Measurements from ENCODE around the gene PARPBP.

DNA sequence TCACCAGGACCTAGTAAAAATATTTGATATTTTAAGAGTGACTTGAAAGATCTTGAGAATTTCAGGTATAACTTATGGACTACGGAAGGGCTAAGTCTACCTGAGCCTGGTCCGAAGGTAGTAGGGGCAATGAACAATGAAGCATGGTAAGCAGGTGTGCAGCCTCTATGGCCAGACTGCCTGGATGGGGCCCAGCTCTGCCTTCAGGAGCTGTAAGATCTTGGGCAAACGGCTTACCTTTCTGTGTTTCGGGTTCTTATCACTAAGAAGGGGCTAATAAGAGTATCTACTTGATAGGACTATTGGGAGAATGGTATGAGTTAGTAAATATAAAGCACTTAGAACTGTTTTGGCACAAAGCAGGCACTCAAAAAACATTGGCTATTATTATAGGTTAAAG, 39.1 kb upstream of the PARPBP start:
- TF ChIP-seq, protein P1, sequence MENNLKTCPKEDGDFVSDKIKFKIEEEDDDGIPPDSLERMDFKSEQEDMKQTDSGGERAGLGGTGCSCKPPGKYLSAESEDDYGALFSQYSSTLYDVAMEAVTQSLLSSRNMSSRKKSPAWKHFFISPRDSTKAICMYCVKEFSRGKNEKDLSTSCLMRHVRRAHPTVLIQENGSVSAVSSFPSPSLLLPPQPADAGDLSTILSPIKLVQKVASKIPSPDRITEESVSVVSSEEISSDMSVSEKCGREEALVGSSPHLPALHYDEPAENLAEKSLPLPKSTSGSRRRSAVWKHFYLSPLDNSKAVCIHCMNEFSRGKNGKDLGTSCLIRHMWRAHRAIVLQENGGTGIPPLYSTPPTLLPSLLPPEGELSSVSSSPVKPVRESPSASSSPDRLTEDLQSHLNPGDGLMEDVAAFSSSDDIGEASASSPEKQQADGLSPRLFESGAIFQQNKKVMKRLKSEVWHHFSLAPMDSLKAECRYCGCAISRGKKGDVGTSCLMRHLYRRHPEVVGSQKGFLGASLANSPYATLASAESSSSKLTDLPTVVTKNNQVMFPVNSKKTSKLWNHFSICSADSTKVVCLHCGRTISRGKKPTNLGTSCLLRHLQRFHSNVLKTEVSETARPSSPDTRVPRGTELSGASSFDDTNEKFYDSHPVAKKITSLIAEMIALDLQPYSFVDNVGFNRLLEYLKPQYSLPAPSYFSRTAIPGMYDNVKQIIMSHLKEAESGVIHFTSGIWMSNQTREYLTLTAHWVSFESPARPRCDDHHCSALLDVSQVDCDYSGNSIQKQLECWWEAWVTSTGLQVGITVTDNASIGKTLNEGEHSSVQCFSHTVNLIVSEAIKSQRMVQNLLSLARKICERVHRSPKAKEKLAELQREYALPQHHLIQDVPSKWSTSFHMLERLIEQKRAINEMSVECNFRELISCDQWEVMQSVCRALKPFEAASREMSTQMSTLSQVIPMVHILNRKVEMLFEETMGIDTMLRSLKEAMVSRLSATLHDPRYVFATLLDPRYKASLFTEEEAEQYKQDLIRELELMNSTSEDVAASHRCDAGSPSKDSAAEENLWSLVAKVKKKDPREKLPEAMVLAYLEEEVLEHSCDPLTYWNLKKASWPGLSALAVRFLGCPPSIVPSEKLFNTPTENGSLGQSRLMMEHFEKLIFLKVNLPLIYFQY (CRISPR knock-in tag; IDR thresholded peaks at IDR 0.05; ENCODE audit: borderline replicate concordance) = no peak
- TF ChIP-seq, protein P2, sequence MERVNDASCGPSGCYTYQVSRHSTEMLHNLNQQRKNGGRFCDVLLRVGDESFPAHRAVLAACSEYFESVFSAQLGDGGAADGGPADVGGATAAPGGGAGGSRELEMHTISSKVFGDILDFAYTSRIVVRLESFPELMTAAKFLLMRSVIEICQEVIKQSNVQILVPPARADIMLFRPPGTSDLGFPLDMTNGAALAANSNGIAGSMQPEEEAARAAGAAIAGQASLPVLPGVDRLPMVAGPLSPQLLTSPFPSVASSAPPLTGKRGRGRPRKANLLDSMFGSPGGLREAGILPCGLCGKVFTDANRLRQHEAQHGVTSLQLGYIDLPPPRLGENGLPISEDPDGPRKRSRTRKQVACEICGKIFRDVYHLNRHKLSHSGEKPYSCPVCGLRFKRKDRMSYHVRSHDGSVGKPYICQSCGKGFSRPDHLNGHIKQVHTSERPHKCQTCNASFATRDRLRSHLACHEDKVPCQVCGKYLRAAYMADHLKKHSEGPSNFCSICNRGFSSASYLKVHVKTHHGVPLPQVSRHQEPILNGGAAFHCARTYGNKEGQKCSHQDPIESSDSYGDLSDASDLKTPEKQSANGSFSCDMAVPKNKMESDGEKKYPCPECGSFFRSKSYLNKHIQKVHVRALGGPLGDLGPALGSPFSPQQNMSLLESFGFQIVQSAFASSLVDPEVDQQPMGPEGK (CRISPR knock-in tag; IDR thresholded peaks at IDR 0.05) = no peak
- TF ChIP-seq EZH2 (conservative IDR thresholded peaks at IDR 0.05; ENCODE audit: low read depth, low read length) = no peak
- TF ChIP-seq, protein P3, sequence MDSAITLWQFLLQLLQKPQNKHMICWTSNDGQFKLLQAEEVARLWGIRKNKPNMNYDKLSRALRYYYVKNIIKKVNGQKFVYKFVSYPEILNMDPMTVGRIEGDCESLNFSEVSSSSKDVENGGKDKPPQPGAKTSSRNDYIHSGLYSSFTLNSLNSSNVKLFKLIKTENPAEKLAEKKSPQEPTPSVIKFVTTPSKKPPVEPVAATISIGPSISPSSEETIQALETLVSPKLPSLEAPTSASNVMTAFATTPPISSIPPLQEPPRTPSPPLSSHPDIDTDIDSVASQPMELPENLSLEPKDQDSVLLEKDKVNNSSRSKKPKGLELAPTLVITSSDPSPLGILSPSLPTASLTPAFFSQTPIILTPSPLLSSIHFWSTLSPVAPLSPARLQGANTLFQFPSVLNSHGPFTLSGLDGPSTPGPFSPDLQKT (CRISPR knock-in tag; IDR thresholded peaks at IDR 0.05; ENCODE audit: borderline replicate concordance) = no peak
